Right kidney (tissue), 1 donor: ENCODE results near the gene TPBGL.
"Not testable (repeated sequence)": the region's sequence is repeated elsewhere in the genome, so short reads cannot be mapped to it uniquely, and the experiment has no call there.

Experiments
- DNase-seq: peaks from one replicate; pipeline ENCODE4 v3.0.0-alpha.2; 2016

The TPBGL gene

GRCh38 chr11:75272821-75273301 lies 32.3 kb downstream of the TPBGL start:
- DNase-seq: no peak

GRCh38 chr11:75273411-75274391 lies 33.1 kb downstream of the TPBGL start:
- no peak for DNase-seq

GRCh38 chr11:75274716-75275115 lies 34.1 kb downstream of the TPBGL start:
- not testable (repeated sequence) for DNase-seq

GRCh38 chr11:75275581-75275980 lies 35.0 kb downstream of the TPBGL start:
- DNase-seq: no peak

DNA sequence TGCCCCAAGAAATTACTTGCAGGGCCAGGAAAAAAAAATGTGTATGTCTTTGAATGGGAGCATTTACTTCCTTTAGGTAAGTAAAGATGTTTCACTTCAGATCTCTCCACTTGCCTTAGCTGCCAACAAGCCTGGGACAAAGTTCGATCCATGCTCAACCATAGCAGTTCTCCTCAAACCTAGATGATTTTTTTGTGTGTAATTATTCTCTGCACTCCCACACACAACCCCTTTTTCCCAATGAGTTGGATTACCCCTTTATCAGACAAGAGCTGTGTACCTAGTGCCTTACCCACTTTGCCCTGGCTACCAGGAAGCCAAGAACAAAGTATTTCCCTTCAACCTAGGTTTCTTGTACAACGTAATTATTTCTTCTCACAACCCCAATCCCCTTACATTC lies 35.6 kb downstream of the TPBGL start:
- DNase-seq: no peak

DNA sequence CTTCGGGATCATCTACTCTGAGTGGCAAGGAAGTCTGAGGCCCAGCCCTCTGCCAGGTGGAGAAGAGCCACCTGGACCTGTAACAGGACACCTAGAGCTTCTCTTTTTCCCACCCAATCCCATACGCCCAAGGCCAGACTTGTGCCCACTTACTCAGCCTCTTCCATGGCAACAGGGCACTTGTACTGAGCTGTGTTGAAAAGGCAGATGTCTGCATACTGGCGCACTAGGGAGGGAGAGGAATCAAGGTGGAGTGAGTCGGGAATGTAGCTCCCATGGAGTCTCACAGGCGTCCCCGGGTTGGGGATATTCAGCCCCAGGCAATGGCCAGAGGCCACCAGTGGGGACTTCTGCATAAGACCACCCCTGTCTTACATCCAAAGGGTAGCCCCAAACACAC lies 36.1 kb downstream of the TPBGL start:
- no peak for DNase-seq

DNA sequence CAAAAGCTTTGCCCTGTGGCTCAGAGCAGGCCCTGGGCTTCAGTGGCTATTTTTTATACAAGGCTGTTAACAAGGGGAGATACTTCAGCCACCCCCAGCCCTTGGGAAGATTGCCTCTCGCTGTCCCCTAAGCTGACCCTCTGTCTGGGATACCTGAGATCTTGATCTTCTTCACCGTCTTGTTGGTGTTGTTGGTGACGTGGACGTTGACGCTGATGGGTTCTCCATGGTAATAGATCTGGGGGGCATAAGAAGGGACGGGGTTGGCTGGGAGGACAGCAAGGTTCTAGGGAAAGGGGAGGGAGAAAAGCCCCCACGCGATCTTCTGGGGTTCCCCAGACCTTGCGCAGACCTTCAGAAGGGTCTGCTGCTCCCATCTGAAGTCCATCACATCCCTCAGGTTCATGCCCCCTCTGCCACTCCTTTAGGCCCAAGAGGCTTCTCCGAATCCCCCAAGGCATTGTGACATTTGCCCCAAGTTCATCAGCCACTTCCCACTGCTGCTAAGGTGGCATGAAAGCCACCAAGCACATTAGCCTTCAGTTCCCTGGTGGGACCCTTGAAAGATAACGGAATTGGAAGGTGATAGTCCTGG lies 36.7 kb downstream of the TPBGL start:
- DNase-seq: no peak

DNA sequence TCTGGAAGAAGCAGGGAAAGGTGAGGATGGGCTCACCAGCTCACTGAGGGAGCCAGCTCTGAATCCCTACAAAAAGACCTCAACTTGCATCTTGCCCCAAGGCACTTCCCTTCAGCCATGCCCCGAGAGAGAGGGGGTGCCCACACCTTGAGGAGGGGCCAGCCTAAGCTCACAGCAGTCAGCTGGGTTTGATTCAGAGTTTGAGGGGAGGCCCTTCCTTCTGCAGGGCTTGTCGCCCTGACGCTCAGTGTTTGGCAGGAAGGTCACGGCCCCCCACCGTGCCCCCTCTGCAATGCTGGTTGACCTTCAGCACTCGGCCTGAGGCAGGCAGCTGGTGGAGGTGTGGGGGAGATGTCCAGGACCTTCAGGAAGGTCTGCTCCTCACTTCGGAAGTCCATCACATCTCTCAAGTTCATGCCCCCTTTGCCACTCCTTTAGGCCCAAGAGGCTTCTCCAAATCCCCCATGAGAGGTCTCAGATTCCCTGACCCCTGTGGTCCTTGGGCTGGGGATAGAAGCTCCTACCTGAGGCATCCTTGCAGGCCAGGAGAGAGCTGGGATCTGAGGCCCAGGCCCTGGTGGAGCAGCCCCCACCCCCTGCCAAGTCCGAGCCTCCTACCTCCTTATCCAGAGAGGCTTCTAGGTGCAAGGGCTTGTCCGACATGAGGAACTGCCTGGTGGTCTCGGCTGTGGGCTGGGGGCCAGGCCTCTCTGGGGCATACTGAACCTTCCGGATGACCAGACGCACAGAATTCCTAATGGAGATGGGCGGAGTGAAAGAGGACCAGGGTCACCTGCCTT lies 37.6 kb downstream of the TPBGL start:
- no peak for DNase-seq

GRCh38 chr11:75279273-75279672 lies 38.7 kb downstream of the TPBGL start:
- DNase-seq: no peak

- DNase-seq: peak; percentile 66
These were observed 39.7 kb downstream of the TPBGL start for GRCh38 chr11:75280227-75280701.

- no peak for DNase-seq
These were observed 40.3 kb downstream of the TPBGL start for GRCh38 chr11:75280770-75281468.

- DNase-seq: no peak
These were observed 41.0 kb downstream of the TPBGL start for GRCh38 chr11:75281469-75282095.

- no peak for DNase-seq
These were observed 42.9 kb downstream of the TPBGL start for GRCh38 chr11:75283391-75283931.

- DNase-seq: no peak
These were observed 45.3 kb downstream of the TPBGL start for GRCh38 chr11:75285776-75286360.

- DNase-seq: no peak
These were observed 46.4 kb downstream of the TPBGL start for GRCh38 chr11:75286826-75287465.

GRCh38 chr11:75287579-75287978 lies 47.0 kb downstream of the TPBGL start:
- no peak for DNase-seq

- no peak for DNase-seq
These were observed 48.9 kb downstream of the TPBGL start for GRCh38 chr11:75289511-75289760.

DNA sequence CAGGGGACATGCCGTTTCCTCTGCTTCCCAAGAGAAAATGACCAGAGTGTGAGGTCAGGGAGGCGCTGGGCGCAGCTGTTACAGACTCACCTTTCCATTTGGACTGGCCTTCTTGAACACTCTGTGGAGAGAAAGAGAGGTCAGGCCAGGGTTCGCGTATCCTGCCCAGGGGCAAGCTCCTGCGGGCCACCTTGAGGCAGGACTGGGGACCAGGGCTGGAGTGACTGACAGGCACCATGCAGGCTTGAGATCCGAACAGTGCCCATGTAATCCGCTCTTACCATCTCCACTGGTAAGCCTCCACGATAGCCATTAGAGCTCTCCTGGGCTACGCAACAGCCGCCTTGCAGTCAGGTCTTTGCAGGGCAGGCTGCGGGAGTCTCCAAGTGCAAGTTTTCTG lies 49.3 kb downstream of the TPBGL start:
- no peak for DNase-seq

DNA sequence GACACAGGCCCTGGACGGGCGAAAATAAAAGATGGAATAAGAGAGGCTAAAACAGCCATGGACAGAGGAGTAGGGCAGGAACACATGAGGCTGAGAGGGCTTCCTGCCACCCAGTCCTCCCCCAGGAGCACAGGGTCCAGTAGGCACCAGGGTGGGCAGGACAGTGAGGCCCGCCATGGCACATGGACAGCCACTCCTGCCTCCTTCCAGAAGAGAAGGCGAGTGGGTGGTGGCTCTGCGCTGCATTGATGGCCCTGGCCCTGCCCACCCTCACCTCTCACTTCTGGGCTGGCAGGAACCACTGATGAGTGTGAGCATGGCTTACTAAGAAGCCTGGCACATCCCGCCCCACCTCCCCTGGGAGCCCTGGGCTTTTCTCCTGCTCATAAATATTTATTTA lies 51.2 kb downstream of the TPBGL start:
- no peak for DNase-seq

DNA sequence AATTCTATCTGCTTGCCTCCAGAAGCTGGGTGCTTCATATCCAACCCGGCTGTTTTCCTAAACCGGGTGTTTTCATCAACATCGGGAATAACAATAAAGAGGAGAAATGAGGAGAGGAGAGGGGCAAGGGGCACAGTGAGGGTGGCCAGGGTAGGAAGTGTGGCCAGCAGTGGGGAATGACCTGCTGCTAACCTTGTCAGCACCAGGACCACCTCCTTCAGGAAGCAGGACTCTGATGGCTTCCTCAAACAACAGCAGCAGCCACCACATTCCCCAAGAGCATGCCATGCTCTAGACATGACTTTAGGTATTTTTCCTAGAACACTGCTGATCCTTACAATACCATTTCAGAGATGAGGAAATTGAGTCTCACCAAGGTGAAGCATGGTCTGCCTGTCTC lies 52.4 kb downstream of the TPBGL start:
- no peak for DNase-seq
